Measurements from ENCODE around the gene UNCX.
"Not testable (repeated sequence)": the region's sequence is repeated elsewhere in the genome, so short reads cannot be mapped to it uniquely, and the experiment has no call there.

- TF ChIP-seq CTCF (IDR thresholded peaks at IDR 0.05; ENCODE audit: low read depth, low read length, poor library complexity, severe bottlenecking); EZH2phosphoT487 (IDR thresholded peaks at IDR 0.05; ENCODE audit: borderline replicate concordance, low read length): not testable (repeated sequence)
Measured at GRCh38 chr7:1212025-1212424, 20.6 kb upstream of the UNCX start.

All from DOHH2 (cell line).